Measurements from ENCODE around the gene UTRN. TPM values are rescaled to one million over a fixed set of nuclear protein-coding genes. Genes with fewer than 3 reads are reported as not detected.

UTRN gene
- 5.7 to 15.5 TPM (median 10.9 TPM) in 5 replicates for total RNA-seq (2022; extraction: Qiagen RNA extraction; ENCODE audit: low read depth)

GRCh38 chr6:144284783-144285547 is at the start of gene UTRN:
TSS of gene UTRN (plus strand) at chr6:144285335. CDS start at chr6:144291829, 6,494 bp downstream.

Other genes starting within 250 kb of the UTRN start
- 183 to 249 TPM (median 220 TPM) in 5 replicates for gene SF3B5, start 189.8 kb upstream of the UTRN start, total RNA-seq (2022; extraction: Qiagen RNA extraction; ENCODE audit: low read depth)
- gene STX11, start 134.8 kb upstream of the UTRN start, total RNA-seq (2022; extraction: Qiagen RNA extraction; ENCODE audit: low read depth) = 1.8 to 2.9 TPM (median 2.0 TPM) in 5 replicates